DND-41 (cell line): ENCODE results near the gene HIGD1B.

Experiments
- ATAC-seq: fragments of 200-7000 bp; cut with Tn5 transposase; 3 replicates; pipeline ENCODE4 v1.9.1; 2021; ENCODE audit warnings: low read depth; ENCODE audit not compliant: insufficient read depth
- DNase-seq: peaks from one replicate; pipeline ENCODE4 v3.0.0-alpha.2; 2020
- H2AFZ ChIP-seq: 2 replicates; pipeline ENCODE4 v1.6.0; 2012; ENCODE audit warnings: low read depth, low read length
- H3K27ac ChIP-seq: 2 replicates; pipeline ENCODE4 v1.5.1; 2012; ENCODE audit warnings: low read length, inconsistent platforms
- H3K27me3 ChIP-seq: fragments of 200-600 bp; sonication (generic); 2 replicates; pipeline ENCODE4 v1.6.0; 2012; ENCODE audit warnings: low read length, mild to moderate bottlenecking, inconsistent platforms; ENCODE audit not compliant: insufficient read depth, poor library complexity
- H3K36me3 ChIP-seq: 2 replicates; pipeline ENCODE4 v1.5.1; 2012; ENCODE audit warnings: low read length, inconsistent platforms; ENCODE audit not compliant: insufficient read depth
- H3K4me1 ChIP-seq: 2 replicates; pipeline ENCODE4 v1.5.1; 2012; ENCODE audit warnings: mild to moderate bottlenecking, low read length; ENCODE audit not compliant: insufficient read depth
- H3K4me2 ChIP-seq: 2 replicates; pipeline ENCODE4 v1.6.0; 2012; ENCODE audit warnings: mild to moderate bottlenecking, moderate library complexity, low read length, inconsistent platforms; ENCODE audit not compliant: insufficient read depth
- H3K4me3 ChIP-seq, 2 experiments: fragments of 200-600 bp in 1 of 2; shearing (Covaris generic) in 1 of 2; 2 replicates each; pipeline ENCODE4 v1.5.1; 2012 to 2016; ENCODE audit warnings: inconsistent platforms in 2 of 2, low read length in 2 of 2, mild to moderate bottlenecking in 2 of 2, low read depth in 1 of 2, moderate library complexity in 1 of 2
- H3K79me2 ChIP-seq: 2 replicates; pipeline ENCODE4 v1.6.0; 2012; ENCODE audit warnings: low read length, inconsistent platforms; ENCODE audit not compliant: insufficient read depth
- H3K9ac ChIP-seq: 2 replicates; pipeline ENCODE4 v1.6.0; 2012; ENCODE audit warnings: low read depth, mild to moderate bottlenecking, inconsistent platforms, low read length, moderate library complexity
- H3K9me3 ChIP-seq: 2 replicates; pipeline ENCODE4 v1.5.1; 2012; ENCODE audit warnings: low read length, moderate library complexity, mild to moderate bottlenecking, inconsistent platforms; ENCODE audit not compliant: insufficient read depth, severe bottlenecking
- H4K20me1 ChIP-seq: 2 replicates; pipeline ENCODE4 v1.6.0; 2012; ENCODE audit warnings: low read length; ENCODE audit not compliant: insufficient read depth
- EZH2 ChIP-seq: IDR thresholded peaks from 3 replicates; pipeline ENCODE4 v1.6.1; 2012; ENCODE audit warnings: borderline replicate concordance, low read depth, mild to moderate bottlenecking, moderate library complexity, low read length, inconsistent platforms; ENCODE audit not compliant: severe bottlenecking
- TF ChIP-seq, protein P1 (sequence below): IDR thresholded peaks from 2 replicates; pipeline ENCODE4 v1.5.1; 2012; ENCODE audit warnings: borderline replicate concordance, low read length, moderate library complexity, mild to moderate bottlenecking; ENCODE audit not compliant: poor library complexity, severe bottlenecking; ENCODE audit errors: extremely low read depth

Gene HIGD1B

GRCh38 chr17:44889003-44889402 is 41.3 kb downstream of the HIGD1B start:
- peaks cover 87% of the 10 kb centered on the region for H3K36me3 ChIP-seq
- H3K4me2 ChIP-seq, result no peak overlapping the region
- no peak overlapping the region for H3K9ac ChIP-seq
- H3K27me3 ChIP-seq, result no peaks in the 10 kb centered on the region
- H3K27ac ChIP-seq, result no peak overlapping the region
- no peak for DNase-seq
- ATAC-seq, result no peak
- H2AFZ ChIP-seq, result no peak overlapping the region
- peaks cover 74% of the 10 kb centered on the region for H3K79me2 ChIP-seq
- H3K9me3 ChIP-seq, result no peaks in the 10 kb centered on the region
- H3K4me3 ChIP-seq, result no peak overlapping the region
- TF ChIP-seq, protein P1, sequence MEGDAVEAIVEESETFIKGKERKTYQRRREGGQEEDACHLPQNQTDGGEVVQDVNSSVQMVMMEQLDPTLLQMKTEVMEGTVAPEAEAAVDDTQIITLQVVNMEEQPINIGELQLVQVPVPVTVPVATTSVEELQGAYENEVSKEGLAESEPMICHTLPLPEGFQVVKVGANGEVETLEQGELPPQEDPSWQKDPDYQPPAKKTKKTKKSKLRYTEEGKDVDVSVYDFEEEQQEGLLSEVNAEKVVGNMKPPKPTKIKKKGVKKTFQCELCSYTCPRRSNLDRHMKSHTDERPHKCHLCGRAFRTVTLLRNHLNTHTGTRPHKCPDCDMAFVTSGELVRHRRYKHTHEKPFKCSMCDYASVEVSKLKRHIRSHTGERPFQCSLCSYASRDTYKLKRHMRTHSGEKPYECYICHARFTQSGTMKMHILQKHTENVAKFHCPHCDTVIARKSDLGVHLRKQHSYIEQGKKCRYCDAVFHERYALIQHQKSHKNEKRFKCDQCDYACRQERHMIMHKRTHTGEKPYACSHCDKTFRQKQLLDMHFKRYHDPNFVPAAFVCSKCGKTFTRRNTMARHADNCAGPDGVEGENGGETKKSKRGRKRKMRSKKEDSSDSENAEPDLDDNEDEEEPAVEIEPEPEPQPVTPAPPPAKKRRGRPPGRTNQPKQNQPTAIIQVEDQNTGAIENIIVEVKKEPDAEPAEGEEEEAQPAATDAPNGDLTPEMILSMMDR, result no peak
- no peak for TF ChIP-seq EZH2
- H4K20me1 ChIP-seq, result peaks cover 41% of the 10 kb centered on the region
- 0 out of 2 replicates have a peak, but pooled peaks cover 6% of the 10 kb centered on the region for H3K4me1 ChIP-seq

GRCh38 chr17:44892250-44892649 is 44.6 kb downstream of the HIGD1B start:
- Histone ChIP-seq H3K4me1 (peaks cover 7% of the 10 kb centered on the region; the same call in 1 of the 2 replicates), H3K4me3 (no peak overlapping the region), H3K27ac (no peak overlapping the region), H3K36me3 (peaks cover 67% of the 10 kb centered on the region), H2AFZ (no peak overlapping the region), H3K79me2 (peaks cover 97% of the 10 kb centered on the region), H3K27me3 (no peaks in the 10 kb centered on the region), H3K4me2 (no peak overlapping the region), H3K9ac (no peak overlapping the region), H3K9me3 (no peaks in the 10 kb centered on the region), H4K20me1 (peaks cover 46% of the 10 kb centered on the region)
- DNase-seq, result no peak
- no peak for TF ChIP-seq EZH2
- TF ChIP-seq, protein P1, result no peak
- ATAC-seq, result no peak

DNA sequence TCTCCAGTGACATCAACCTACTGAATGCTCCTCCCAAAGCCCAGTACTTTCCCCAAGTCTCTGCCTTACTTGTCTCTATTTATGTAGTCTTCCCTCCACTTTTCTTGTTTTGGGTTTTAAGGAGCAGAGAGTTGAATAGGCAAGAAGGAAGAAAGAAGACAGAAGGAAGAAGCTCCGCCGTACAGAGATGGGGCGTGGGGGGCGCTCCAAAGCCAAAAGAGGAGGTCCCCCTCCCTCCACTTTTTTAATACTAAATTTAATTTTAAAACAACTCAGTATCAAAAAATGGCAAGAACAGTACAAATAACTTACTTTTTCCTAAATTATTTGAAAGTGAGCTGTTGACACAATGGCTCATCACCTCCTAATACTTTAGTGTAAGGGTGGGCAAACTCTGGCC is 47.0 kb downstream of the HIGD1B start:
- peaks cover 95% of the 10 kb centered on the region for H3K79me2 ChIP-seq
- no peak overlapping the region for H3K4me3 ChIP-seq
- H3K9ac ChIP-seq, result no peak overlapping the region
- peaks cover 22% of the 10 kb centered on the region; the same call in 1 of the 2 replicates for H4K20me1 ChIP-seq
- ATAC-seq, result no peak
- H3K27me3 ChIP-seq, result no peaks in the 10 kb centered on the region
- no peaks in the 10 kb centered on the region for H3K9me3 ChIP-seq
- no peak for DNase-seq
- H3K36me3 ChIP-seq, result peaks cover 45% of the 10 kb centered on the region
- H3K4me2 ChIP-seq, result no peak overlapping the region
- H3K27ac ChIP-seq, result no peak overlapping the region
- peaks cover 17% of the 10 kb centered on the region for H3K4me1 ChIP-seq
- no peak for TF ChIP-seq EZH2
- TF ChIP-seq, protein P1, result no peak
- no peak overlapping the region for H2AFZ ChIP-seq

DNA sequence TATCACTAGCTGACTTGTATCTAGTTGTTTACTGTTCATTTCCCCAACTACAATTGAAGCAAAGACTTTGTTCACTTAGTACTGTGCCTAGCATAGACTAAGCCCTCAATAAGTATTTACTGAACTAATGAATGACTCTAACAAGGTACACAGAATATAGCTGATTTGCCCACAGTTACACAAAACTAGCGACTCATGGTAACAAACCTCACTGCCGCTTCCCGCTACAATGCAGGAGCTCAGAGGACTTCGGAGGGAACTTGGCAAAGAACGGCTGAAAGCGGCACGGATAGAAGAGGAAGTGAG is 51.0 kb downstream of the HIGD1B start:
- TF ChIP-seq, protein P1, result no peak
- TF ChIP-seq EZH2, result no peak
- Histone ChIP-seq H3K4me2 (peak overlapping the region; percentile 75), H3K27me3 (no peaks in the 10 kb centered on the region), H3K9ac (peak overlapping the region; percentile 66), H3K36me3 (peaks cover 15% of the 10 kb centered on the region), H3K27ac (peak overlapping the region; percentile 98), H3K9me3 (no peaks in the 10 kb centered on the region), H3K79me2 (peaks cover 57% of the 10 kb centered on the region), H3K4me3 (peak overlapping the region; percentile 69 to 83), H4K20me1 (peaks cover 14% of the 10 kb centered on the region; the same call in 1 of the 2 replicates), H3K4me1 (peaks cover 23% of the 10 kb centered on the region), H2AFZ (peak overlapping the region; percentile 93)
- peak; percentile 47 for DNase-seq
- peak; percentile 64; the same call in 1 of the 3 replicates for ATAC-seq
